HG03095 (cell line): ENCODE measurements around the gene PEX14.
"Not testable (repeated sequence)": the region's sequence is repeated elsewhere in the genome, so short reads cannot be mapped to it uniquely, and the experiment has no call there.

ENCODE experiments used
- ATAC-seq: cut with Tn5 transposase; IDR thresholded peaks from one replicate; pipeline ENCODE4 v1.9.1; 2021; ENCODE audit warnings: moderate library complexity; ENCODE audit not compliant: unreplicated experiment

Gene PEX14

DNA sequence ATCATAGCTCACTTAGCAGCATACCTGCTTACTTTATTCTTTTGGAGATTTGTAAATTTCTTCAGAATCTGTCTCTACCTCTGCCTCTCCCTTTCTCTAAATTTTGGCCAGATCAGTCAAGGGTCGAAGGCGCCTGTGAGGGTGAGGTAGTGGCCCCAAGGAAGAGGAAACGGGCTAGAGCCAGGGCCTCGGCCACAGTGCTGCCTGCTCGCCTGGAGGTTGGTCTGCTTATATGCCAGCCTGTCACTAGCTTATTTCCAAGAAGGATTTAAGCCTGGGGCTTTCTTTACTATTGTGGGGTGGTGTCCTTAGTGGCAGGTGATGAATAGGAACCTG lies 19.6 kb downstream of the PEX14 start:
- ATAC-seq, result no peak

DNA sequence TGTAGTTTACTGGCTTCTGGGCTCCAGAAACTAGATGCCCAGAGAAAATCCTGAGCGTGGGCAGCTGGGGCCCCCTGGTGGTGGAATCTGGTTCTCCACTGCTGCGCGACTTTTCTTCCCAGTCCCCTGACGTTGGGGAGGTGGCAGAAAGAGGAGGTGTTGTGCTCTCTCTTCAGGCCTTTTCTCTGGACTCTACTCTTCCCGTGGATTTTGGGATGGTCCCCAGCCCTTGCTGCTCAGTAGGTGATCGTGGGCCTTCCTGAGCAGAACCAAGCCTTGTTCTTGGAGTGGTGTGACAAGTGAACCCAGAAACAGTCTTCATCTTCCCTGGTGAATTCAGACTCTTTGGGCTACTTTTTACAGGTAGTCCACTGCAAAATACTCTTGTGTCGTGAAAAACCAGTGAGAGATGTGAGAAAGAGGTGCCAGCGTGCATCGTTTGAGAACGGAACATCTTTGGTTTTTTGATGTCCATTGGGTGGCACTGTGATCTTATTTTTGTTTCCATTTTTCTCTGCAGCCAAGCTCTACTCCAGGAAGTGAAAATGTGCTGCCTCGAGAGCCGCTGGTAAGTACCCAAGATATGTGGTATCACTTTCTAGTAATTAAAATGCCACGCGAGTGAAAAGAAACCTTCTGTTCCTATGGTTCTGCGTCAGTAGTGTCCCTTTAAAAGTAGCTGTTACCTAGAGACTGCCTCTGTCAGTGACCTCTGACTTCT lies 20.2 kb downstream of the PEX14 start:
- peak; percentile 61 for ATAC-seq

DNA sequence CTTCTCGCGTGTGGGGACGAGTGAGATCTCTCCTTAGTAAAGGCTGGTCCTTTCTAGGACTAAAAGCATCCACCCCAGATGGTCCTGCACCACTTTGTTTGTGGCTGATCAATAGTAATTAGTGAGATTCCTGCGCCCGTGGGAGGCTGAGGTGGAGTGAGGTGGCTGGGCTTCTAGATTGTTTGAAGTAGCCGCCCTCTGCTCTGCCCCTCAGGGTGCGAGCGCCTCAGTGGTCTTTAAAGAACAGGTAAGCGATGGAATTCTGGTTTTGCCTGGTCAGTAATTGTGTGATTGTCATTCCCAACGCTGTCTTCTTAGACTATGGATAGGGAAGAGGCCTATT lies 20.7 kb downstream of the PEX14 start:
- ATAC-seq, result no peak

DNA sequence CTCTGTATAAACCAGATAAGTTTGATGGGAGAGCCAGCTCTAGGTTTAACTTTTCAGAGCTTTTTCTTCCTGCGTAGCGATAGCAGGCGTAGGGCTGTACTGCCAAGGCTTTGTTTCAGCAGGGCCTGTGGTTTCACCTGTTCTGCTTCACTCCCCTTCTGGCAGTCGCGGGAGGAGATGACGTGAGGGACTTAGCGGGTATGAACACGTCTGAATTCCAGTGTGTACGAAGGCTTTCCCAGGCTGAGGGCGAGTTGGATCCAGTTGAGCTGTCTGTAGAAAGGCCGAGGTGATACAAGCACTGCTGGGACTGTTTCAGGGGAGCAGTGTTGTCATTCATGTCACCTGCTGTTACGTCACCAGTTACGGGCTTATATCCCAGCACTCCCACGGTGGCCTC lies 21.2 kb downstream of the PEX14 start:
- ATAC-seq, result no peak

DNA sequence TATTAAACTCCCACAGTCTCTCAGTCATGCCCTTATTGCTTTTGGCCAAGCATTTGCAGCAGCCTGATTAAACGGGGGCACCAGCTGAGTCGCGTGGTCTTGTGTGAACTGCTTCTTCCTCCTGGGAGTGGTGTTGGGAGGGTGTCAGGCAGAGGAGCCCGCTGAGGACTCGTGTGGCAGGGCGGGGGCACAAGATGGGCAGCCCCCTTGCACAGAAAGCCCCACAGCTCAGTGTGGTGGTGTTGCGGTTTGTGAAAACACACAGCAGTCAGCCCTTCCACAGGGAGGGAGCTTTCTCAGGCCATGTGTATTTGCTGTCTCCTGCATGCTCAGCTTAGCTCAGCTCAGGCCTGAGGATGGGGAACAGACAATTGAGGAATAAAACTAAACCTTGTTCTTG lies 22.4 kb downstream of the PEX14 start:
- ATAC-seq, result no peak

DNA sequence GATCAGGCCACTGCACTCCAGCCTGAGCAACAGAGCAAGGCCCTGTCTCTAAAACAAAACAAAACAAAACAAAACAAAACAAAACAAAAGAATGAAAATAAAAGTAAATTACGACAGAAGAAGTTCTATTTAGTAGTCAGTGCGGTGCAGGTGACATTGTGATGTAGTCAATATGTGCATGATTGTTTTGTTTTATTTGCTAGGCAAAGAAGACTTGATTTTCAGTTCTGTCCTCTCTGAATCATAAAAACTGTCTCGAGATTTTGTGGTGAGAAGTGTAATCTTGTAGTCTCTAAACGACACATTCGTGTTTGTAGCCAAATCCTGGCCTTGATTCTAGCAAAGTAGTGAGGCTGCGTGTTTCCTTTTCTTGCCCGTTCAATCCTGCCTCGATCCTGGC lies 23.5 kb downstream of the PEX14 start:
- ATAC-seq, result no peak

DNA sequence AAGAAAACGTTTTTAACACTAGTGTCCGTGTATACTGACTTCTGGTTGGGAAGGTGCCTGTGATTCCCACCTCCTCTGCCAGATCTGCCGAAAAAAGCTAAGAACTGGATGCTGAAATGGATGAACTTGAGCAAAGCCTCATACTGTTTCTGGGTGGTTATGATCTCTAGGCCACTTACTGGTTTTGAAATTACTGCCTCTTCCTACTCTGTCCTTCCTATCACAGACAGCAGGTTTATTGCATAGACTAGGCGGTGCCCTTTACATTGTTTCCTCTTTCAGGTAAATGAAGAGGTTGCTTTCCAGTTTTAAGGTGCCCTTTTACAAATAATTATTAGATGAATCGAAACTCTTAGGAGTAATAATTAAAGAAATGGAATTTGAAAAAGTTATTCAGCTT lies 27.5 kb downstream of the PEX14 start:
- ATAC-seq, result no peak

DNA sequence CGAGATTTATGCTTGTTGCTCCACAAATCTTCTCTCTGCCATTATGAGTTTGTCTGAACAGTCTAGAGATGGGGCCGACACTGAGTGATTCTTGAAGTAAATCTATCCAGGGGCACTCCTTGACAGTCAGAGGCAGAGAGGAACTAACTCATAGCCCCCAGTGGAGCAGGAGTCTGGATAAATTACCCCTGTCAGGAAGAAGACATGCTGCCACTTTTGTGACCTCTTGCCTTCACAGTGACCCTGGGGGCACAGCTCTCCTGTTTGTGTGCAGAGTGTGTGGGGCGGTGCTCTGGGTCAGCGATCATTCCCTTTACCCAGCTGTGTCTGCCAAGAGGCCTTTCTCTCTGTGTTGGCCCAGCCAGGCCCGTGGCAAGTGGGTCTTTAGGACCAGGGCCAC lies 29.5 kb downstream of the PEX14 start:
- no peak for ATAC-seq

DNA sequence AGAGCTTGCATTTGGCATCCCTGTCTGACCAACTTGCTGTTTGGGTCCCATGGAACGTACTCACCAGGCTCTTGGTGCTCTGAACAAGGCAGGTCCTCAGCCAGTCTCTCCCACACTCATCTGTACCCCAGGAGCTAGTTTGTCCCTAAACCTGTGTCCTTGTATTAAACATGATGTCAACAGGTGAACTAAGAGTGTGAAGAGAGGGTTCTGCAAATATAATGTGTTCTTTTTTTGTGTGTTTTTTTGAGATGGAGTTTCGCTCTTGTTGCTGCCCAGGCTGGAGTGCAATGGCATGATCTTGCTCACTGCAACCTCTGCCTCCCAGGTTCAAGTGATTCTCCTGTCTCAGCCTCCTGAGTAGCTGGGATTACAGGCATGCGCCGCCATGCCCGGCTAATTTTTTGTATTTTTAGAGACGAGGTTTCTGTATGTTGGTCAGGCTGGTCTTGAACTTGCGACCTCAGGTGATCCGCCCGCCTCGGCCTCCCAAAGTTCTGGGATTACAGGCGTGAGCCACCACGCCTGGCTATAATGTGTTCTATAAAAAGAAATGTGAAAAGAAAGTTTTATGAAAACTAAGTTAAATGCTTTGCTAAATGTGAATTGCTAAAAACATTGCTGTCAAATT lies 31.4 kb downstream of the PEX14 start:
- not testable (repeated sequence) for ATAC-seq

DNA sequence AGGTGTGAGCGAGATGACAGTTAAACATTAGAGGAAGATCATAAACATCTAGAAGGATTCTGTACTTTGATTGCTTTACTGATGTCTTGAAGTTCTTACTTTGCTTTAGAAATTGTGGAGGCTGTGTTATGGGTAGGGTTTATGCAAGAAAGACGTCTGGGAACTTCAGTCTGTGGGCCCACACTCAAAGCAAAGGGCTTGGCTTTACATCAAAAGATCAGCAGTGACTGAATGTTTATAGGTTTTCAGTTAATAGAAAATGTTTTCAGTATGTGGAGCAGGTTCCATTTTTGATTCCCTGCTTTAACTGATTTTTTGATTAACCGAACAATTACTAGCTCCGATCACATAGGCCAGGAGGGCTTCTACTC lies 31.9 kb downstream of the PEX14 start:
- ATAC-seq, result no peak

DNA sequence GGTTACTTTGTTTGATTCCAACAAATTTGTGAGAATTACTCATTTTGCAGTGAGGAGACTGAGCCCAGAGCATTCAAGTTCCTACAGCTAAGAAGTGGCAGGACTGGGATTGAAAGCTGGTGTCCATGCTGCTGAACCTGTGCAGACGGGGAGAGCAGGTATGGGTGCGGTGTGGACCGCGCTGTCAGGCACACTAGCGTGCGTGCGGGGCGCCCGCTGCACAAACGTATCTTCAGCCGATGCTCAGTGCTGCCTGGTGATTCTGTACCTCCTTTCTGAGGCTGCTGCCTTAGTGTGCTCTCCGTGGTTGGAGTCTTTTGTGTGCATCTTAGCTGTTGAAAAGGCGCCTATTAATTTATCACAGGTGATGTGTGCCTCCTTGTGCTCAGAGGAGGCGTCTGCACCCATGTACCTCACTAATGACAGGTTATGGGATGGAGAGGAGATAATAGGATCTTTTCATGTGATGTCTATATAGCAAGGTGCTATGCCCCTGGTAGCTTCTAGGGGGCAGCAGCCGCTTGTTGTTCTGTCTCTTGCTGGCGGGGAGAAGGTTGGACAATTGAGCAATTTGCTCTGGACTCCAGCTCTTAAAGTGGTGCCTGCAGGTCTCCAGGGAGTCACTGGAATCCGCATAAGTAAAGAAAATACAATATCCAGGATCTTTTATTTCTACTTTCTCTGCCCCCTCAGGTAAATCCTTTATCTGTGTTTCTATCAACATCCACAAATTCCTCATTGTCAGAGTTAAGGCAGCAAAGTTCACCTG lies 32.5 kb downstream of the PEX14 start:
- no peak for ATAC-seq

DNA sequence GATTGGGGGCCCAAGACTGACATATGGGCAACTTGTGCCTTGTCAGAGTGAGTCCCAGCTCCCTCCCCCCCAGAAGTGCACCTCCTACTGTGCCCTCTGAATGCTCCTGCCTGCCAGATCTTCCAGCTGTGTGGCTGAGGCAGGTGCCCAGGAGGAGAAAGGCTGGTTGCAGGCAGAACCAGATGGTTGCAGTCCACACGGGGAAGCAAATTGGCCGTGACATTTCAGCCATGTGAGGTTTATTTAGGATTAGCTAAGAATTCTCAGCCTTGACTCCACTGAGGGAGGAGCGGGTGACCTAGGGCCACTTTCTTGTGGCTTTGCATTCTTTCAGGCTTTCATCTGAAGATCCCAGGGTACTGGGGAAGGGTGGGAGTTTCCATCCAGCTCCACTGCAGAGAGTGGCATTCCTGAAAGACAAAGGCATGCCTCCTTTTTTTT lies 33.8 kb downstream of the PEX14 start:
- ATAC-seq, result no peak

DNA sequence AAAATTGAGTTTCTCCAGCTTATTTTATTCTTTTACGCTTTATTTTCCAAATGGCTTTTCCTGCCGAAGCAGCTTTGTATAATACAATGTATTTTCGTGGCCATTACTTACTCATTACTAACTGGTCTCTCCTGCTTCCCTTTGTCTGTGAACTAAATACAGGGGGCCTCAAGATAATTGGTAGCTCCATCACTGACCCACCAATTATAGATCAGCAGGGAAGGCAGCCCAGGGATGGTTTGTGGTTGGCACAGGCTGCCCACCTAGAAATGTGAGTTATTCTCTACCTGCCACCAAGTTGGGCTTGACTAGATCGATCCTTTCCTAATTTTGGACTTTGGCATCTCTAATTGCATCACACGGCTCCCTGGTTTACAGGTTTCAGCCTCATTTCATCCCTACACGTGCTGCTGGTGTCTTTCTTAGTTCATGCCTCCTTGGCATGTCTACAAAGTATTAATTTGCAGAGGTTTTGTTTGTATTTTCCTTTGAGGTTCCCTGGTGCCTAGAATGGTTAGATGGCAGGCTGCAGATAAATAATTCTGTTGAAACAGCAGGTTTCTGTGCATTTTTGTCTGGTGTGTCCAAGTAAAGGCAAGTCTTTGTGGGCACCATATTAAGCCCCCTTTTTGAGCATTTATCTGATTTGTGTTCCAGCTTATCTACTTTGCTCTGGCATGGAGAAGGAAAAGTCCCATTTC lies 35.2 kb downstream of the PEX14 start:
- no peak for ATAC-seq

DNA sequence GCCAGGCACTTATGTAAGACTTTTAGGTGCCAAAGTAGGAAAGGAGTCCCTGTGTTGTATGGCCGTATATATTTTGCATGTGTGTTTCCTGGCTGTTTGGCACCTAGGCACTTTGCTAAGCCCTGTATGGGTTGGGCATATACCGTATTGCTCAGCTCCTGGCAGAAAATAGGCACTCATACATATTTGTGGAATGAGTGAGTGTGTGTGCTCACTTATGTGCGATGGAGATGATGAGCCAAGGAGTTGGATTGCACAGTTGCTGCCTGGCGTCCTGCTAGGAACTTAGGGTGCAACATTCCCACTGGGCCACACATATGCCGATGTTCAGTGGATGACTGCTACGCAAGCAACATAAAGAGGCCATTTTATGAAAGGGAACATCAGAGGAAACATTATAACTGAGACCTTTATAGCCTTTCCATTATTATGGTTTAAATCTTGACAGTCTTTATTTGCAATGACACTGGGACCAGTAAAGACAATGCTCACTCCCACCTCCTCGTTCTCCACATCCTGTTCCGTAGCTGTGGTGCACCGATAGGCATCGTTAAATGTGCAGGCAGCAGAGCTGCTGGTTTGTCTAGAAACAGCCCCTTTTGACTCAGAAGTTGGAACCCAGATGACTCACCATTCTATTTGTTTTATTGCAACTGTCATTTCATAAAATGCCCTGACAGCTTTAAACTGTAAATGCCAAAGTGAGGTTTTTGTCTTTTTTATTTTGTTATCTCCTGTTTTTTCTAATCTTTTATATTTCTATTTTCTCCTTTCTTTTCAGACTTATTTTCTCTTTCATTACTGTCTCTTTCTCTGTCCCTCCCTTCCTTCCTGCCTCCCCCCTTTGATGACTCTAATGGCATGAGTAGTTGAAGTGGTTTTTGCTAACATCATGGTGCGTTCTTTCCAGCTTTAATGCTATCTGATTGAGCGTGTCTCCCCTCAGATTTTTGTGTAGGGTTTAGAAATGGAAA lies 36.1 kb downstream of the PEX14 start:
- ATAC-seq, result peak; percentile 88

DNA sequence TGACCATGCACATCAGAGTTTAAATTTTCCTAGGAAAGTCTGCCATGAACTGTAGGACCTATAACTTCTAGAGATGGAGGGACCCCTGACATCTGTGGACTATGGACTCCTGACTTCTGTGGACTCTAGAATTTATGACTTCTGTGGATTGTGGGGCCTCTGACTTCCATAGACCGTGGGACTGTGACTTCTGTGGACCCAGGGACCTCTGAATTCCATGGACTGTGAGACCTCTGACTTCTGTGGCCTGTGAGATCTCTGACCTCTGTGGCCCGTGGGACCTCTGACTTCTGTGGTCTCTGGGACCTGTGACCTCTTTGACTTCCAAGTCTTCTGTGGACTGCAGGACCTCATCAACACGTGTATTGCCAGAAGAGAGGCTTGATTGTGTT lies 36.7 kb downstream of the PEX14 start:
- ATAC-seq, result no peak

DNA sequence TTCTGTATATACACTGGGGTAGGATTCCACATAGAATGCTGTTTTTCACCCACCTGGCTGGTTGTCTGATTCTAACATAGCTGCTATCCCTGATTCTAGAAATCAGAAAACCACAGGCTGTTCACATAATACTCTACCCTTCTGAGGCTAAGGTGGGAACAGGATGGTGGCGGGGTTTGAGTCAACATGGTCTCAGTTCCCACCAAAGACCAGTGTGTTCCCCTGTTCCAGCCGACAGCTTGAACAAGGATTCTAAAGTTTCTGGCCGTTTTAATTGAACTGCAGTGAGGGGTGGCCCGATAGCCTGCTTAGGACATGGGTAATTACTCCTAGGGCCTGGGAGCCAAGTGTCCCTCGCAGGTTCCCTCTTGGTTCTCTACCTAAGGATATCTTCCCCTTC lies 38.4 kb downstream of the PEX14 start:
- ATAC-seq, result no peak

DNA sequence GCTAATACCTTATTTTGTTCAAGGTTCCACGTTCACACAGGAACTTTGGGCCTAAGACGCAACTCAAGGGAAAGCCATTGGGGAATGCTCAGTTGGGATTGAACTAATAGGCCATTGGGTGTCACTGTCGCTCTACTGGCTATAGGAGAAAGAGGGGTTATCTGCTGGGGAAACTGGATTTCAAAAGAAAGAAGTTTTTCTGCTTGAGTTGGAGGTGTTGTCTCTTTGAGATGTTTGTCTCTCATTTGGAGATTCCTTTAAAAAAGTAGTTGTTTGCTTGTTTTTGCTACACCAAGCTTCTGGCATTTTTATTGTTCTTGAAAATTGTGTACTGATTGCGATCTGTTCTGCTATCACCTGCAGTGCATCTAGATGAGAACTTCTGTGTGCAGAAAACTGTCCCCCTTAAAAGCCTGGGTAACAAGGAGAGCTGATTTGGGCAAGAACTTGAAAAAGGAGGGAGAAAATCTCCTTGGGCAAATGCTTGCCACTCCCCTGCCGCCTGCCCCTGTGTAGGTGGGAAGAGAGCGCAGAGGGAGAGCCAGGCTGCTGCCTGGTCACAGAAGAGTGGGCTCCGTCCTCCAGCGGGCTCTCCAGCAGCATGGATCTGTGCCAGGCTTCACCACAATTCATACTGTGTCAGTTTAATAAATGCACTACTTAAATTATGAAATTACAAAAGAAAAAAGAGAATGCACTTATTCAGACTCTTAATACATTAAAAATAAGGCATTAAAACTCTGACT lies 39.9 kb downstream of the PEX14 start:
- ATAC-seq, result no peak

DNA sequence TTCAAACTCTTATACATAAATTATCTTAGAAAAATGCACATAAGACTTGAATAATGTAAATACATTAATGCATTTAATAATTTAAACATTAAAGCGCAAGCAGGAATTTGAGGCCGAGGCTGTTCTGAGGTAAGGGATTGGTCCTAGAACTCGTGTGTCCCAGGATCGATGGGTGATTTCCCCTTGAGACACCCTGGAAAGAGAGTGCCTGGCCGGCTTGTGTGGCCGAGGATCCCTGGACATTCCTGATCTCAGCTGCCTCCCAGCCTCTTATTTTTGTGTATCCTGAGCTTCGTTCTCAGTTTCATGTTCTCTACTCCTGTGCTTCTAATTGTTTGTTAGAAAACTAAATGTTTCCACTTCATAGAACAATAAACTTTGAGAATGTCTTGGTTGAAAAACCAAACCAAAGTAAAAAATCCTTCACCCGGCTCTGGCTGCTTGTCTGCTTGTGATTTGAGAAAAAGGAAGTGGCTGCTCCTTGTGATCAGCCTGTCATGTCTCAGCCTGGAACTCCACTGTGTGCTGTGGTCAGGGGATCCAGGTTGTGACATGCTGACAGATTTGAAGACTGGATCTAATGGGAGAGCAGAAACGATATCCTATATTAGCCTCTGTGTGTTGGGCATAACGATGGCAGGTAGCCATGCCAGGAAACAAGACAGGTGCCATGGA lies 40.7 kb downstream of the PEX14 start:
- ATAC-seq, result no peak

DNA sequence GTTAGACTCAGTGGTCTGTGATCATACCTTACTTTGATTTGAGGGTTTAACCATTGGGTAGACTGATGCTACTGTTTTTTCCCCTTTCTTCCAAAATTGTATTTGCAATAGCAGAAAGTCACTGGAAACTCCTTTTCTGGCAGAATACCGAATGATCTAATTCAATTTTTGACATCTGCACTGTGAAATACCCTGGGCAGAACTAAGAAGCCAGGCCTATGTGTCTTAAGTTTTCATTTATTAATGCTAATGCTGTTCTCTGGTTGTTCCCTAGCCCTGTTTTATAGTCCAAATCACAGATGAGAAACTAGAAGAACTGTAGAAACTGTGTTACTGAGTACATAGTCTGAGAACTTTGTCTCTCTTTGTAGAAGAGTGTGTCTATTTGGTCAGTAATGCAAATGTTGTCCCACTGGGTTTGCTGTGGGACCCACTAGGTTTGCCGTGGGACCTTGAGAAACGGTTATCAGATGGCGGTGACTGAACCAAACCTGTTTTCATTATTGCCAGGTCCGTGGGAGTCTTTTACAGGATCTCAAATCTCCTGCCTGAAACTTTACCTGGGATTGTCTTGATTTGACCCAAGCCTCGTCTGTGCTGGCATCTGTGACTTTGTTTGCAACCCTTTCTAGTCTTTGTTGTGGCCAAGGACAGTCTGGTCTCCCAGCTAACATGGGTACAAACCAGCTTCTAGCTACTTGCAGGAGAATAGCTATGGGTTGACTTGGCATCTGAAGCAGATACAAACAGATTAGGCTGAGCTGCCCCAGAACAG lies 41.4 kb downstream of the PEX14 start:
- ATAC-seq, result no peak
